Esophagus muscularis mucosa (tissue), 4 donors: ENCODE data around the gene BLNK. TPM values are rescaled to one million over a fixed set of nuclear protein-coding genes. Genes with fewer than 3 reads are reported as not detected.
"Not testable (repeated sequence)": the region's sequence is repeated elsewhere in the genome, so short reads cannot be mapped to it uniquely, and the experiment has no call there.

Experiments
- DNase-seq: peaks from one replicate; pipeline ENCODE4 v3.0.0-alpha.2; 2017; ENCODE audit errors: extremely low spot score
- H3K27ac ChIP-seq, 4 donors: fragments of 200-600 bp; sonication (generic); replicated peaks in 1 of 4; 1 replicate in 3 of 4; 2 replicates in 1 of 4; pipeline ENCODE4 v1.5.1; 2016 to 2019; ENCODE audit warnings: mild to moderate bottlenecking in 1 of 4
- H3K27me3 ChIP-seq, 4 donors: fragments of 200-600 bp; sonication (generic); one replicate each; pipeline versions ENCODE4 v1.5.1 to v1.6.0; 2016 to 2019
- H3K36me3 ChIP-seq, 4 donors: fragments of 200-600 bp; sonication (generic); one replicate each; pipeline ENCODE4 v1.5.1; 2016 to 2019
- H3K4me1 ChIP-seq, 4 donors: fragments of 200-600 bp; sonication (generic); one replicate each; pipeline ENCODE4 v1.5.1; 2016 to 2019
- H3K4me3 ChIP-seq, 4 donors: fragments of 200-600 bp; sonication (generic); 1 replicate in 2 of 4; 2 replicates in 2 of 4; pipeline ENCODE4 v1.5.1; 2016 to 2019; ENCODE audit warnings: mild to moderate bottlenecking in 4 of 4, moderate library complexity in 1 of 4
- H3K9me3 ChIP-seq, 4 donors: fragments of 200-600 bp; sonication (generic); 1 replicate in 3 of 4; 2 replicates in 1 of 4; pipeline ENCODE4 v1.5.1; 2016 to 2019
- EP300 ChIP-seq: sonication (generic); formaldehyde crosslinking; IDR thresholded peaks from one replicate; pipeline ENCODE4 v1.6.1; 2017; ENCODE audit warnings: antibody characterized with exemption
- POLR2A ChIP-seq: fragments of 450-650 bp; IDR thresholded peaks from one replicate; pipeline ENCODE4 v1.6.1; 2017; ENCODE audit warnings: antibody characterized with exemption, moderate library complexity, mild to moderate bottlenecking, low read depth
- POLR2AphosphoS5 ChIP-seq, 2 donors: sonication (generic); formaldehyde crosslinking; IDR thresholded peaks; one replicate each; pipeline ENCODE4 v1.6.1; 2017; ENCODE audit warnings: antibody characterized with exemption in 2 of 2
- WGBS: methylation state at CpG from one replicate; pipeline ENCODE4 v1.1.5; 2018; 5-methylcytosine and 5-hydroxymethylcytosine counted together
- intact Hi-C: fragments of 100-400 bp; cut with DNase I; formaldehyde crosslinking; loops from one replicate; pipeline ENCODE4 v1.15.1; 2023
- total RNA-seq, 4 donors: library from RNA; depleted of rRNA; stranded (reverse); fragments of >200 nt; gene quantifications; one replicate each; pipeline versions ENCODE4 v1.1.0 to v1.2.1, GENCODE V29; 2016
- TF ChIP-seq, protein P1 (sequence below), 3 experiments: fragments of 200-600 bp in 2 of 3; fragments of 450-650 bp in 1 of 3; sonication (generic) in 2 of 3; IDR thresholded peaks; one replicate each; pipeline ENCODE4 v1.5.1; 2017 to 2019; ENCODE audit warnings: antibody characterized with exemption in 3 of 3, mild to moderate bottlenecking in 2 of 3, moderate library complexity in 1 of 3

The BLNK gene
- total RNA-seq, 4 donors from 2014 or later, result 0.86 to 5.0 (median 1.1) TPM

DNA sequence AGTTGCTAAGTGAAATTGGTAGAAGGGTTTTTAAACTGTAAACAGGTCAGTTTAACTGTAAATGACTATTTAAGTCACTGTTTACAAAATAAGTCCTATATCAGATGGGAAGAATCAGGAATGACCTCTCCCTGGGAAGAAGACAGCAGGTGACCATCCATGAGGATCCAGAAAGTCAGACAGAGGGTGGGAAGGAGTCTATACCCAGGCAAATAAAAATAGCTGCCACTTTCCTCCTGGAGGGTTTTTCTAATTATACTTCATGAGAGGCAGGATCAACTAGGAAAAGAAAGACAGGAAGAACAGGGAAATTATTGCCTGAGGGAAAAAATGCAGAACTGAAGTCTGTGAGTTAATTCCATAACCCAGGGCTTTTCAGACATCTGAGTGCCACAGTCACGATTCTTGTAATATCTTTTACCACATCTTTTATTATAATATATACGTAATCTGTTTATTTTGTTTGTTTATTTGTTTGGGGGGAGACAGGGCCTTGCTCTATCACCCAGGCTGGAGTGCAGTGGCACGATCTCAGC, 39.9 kb upstream of the BLNK start:
- TF ChIP-seq EP300, result no peak
- TF ChIP-seq, protein P1, sequence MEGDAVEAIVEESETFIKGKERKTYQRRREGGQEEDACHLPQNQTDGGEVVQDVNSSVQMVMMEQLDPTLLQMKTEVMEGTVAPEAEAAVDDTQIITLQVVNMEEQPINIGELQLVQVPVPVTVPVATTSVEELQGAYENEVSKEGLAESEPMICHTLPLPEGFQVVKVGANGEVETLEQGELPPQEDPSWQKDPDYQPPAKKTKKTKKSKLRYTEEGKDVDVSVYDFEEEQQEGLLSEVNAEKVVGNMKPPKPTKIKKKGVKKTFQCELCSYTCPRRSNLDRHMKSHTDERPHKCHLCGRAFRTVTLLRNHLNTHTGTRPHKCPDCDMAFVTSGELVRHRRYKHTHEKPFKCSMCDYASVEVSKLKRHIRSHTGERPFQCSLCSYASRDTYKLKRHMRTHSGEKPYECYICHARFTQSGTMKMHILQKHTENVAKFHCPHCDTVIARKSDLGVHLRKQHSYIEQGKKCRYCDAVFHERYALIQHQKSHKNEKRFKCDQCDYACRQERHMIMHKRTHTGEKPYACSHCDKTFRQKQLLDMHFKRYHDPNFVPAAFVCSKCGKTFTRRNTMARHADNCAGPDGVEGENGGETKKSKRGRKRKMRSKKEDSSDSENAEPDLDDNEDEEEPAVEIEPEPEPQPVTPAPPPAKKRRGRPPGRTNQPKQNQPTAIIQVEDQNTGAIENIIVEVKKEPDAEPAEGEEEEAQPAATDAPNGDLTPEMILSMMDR (IDR thresholded peaks at IDR 0.05), result no peak
- TF ChIP-seq POLR2A, result no peak
- TF ChIP-seq POLR2AphosphoS5 (IDR thresholded peaks at IDR 0.05), result no peak
- H3K4me3 ChIP-seq, result no peak overlapping the region
- H3K27ac ChIP-seq, result no peak overlapping the region
- intact Hi-C loops, result no loop called here
- DNase-seq, result no peak
- H3K9me3 ChIP-seq, result no peaks in the 10 kb centered on the region
- 71% methylated on average over 3 of the region's 3 CpGs for WGBS
- H3K4me1 ChIP-seq, result peaks cover 10 to 19% (median 18%) of the 10 kb centered on the region in 4 donors
- no peaks in the 10 kb centered on the region for H3K27me3 ChIP-seq
- no peaks in the 10 kb centered on the region for H3K36me3 ChIP-seq

GRCh38 chr10:96310321-96310669, 38.9 kb upstream of the BLNK start:
- H3K4me3 ChIP-seq, result no peak overlapping the region
- H3K9me3 ChIP-seq, result no peaks in the 10 kb centered on the region
- H3K4me1 ChIP-seq, result peaks cover 10 to 19% (median 18%) of the 10 kb centered on the region in 4 donors
- no peak for TF ChIP-seq POLR2A
- TF ChIP-seq POLR2AphosphoS5 (IDR thresholded peaks at IDR 0.05), result no peak
- TF ChIP-seq, protein P1 (IDR thresholded peaks at IDR 0.05), result no peak
- no peak for TF ChIP-seq EP300
- intact Hi-C loops, result no loop called here
- H3K27me3 ChIP-seq, result no peaks in the 10 kb centered on the region
- peak overlapping the region in 1 of 4 donors; percentile 45 for H3K27ac ChIP-seq
- H3K36me3 ChIP-seq, result no peaks in the 10 kb centered on the region
- WGBS, result 27% methylated on average over 1 of the region's 1 CpG
- DNase-seq, result no peak

DNA sequence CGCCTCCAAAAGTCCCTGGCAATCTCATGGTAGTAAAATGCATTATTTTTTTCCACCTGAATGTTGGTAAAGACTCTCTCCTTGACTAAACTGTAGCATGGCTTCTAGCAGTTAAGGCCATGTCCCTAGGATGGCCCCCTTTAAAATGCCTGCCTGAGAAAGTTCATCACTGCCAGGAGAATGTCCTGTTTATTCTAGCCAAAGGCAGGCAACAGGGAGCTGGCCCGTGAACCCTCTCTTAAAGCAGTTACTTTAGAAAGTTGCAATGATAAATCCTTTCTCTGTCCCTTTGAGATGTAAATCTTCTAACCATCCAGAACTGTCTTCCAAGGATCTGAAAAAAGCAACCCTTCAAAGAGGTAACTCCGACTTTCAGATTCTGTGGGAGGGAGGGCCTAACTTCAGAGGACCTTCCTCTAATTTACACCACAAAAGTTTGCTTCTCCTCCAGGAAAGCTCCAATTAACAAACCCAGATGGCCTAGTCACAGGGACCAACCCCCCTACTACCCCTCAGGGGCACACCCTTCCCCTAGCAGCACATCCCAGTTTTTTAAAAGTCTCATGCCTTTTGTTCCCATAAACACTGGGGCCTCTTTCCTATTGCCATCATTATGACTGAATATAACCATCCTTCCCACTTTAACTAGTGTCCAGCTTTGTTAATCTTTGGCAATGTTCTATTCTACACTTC, 38.4 kb upstream of the BLNK start:
- intact Hi-C loops, result no loop called here
- TF ChIP-seq POLR2AphosphoS5 (IDR thresholded peaks at IDR 0.05) (no peak), EP300 (no peak), POLR2A (no peak)
- TF ChIP-seq, protein P1 (IDR thresholded peaks at IDR 0.05), result no peak
- DNase-seq, result no peak
- Histone ChIP-seq H3K9me3 (no peaks in the 10 kb centered on the region), H3K4me3 (no peak overlapping the region), H3K36me3 (no peaks in the 10 kb centered on the region), H3K4me1 (peaks cover 10 to 19% (median 18%) of the 10 kb centered on the region in 4 donors), H3K27ac (peak overlapping the region in 3 of 4 donors; percentile 24 to 45 (median 42)), H3K27me3 (no peaks in the 10 kb centered on the region)
- WGBS, result 51% methylated on average over 3 of the region's 3 CpGs

- DNase-seq, H3K36me3 ChIP-seq, H3K27me3 ChIP-seq, H3K4me3 ChIP-seq, intact Hi-C loops, H3K27ac ChIP-seq, H3K9me3 ChIP-seq: not testable (repeated sequence)
- WGBS, result 63% methylated on average over 4 of the region's 4 CpGs
- peaks cover 10 to 19% (median 18%) of the 10 kb centered on the region in 4 donors for H3K4me1 ChIP-seq
These were observed 37.5 kb upstream of the BLNK start for GRCh38 chr10:96308854-96309253.

GRCh38 chr10:96306516-96306915, 35.1 kb upstream of the BLNK start:
- no peak for DNase-seq
- Histone ChIP-seq H3K27ac (no peak overlapping the region), H3K36me3 (no peaks in the 10 kb centered on the region), H3K4me1 (peaks cover 10 to 19% (median 18%) of the 10 kb centered on the region in 4 donors), H3K9me3 (no peaks in the 10 kb centered on the region), H3K4me3 (no peak overlapping the region), H3K27me3 (no peaks in the 10 kb centered on the region)
- intact Hi-C loops, result no loop called here
- TF ChIP-seq, protein P1 (IDR thresholded peaks at IDR 0.05), result no peak
- TF ChIP-seq POLR2A, result no peak
- TF ChIP-seq POLR2AphosphoS5 (IDR thresholded peaks at IDR 0.05), result no peak
- no peak for TF ChIP-seq EP300
- 73% methylated on average over 8 of the region's 8 CpGs for WGBS
